ENCODE data around the gene DEFB129. TPM values are rescaled to one million over a fixed set of nuclear protein-coding genes. Genes with fewer than 3 reads are reported as not detected.

Gene DEFB129, protein sequence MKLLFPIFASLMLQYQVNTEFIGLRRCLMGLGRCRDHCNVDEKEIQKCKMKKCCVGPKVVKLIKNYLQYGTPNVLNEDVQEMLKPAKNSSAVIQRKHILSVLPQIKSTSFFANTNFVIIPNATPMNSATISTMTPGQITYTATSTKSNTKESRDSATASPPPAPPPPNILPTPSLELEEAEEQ
- not detected in 2 replicates for total RNA-seq

DNA sequence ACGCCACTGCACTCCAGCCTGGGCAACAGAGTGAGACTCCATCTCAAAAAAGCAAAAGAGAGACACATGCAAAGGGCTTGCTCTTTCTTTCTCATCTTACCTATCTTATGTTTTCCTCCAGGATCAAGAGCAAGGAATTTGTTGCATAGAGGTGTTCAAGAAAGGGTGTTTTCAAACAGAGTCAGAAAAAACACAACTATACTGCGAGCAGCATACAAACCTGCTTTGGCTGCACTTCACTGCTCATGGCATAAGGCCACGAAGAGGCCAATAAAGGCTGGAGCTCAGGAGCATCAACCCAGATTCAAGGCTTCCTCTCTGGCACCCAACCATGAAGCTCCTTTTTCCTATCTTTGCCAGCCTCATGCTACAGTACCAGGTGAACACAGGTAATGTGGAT, at the start of gene DEFB129:
Gene DEFB129 (plus strand): TSS at position 301 of the 400 bp plus-strand sequence. CDS start 31 bp downstream, at position 332.

DNA sequence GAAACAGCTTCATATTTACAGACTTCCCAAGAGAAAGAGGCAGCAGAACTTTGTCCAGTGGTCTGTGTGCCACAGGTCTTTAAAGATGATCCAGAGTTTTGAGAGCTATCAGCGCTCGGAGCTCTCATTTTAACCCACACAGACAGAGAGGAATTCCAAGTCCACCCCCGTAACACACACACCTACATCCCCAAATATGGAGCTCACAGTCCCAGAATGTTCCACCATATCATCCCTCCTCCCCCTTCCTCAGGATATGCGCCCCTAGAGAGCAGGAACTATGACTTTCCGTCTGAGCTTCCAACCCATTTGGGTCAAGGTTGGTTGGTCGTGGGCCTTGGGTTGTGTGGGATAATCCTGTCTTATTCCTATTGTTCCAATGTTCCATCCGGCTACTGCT, 37.4 kb upstream of the DEFB129 start, which contains the start of gene DEFB128:
Gene DEFB128 (minus strand): TSS at position 101 of the 400 bp plus-strand sequence. CDS start 88 bp downstream, at position 13.

DNA sequence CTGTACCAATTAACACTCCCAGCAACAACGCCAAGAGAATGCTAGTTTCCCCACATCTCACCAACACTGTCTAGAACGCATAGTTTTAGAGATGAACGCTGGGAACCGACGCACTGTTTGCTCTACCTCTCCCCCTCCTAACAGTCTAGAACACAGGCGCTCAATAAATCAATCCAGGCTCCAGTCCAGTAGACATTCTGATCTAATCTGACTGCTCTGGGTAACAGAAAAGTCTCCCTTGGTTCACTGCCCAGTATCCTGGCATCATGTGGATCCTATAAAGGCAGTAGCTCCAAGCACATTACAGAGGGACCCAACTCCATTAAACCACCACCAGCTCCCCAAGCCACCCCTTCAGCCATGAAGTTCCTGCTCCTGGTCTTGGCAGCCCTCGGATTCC, 30.4 kb downstream of the DEFB129 start, which contains the start of gene DEFB132:
Gene DEFB132 (plus strand): TSS at position 306 of the 400 bp plus-strand sequence. CDS start 55 bp downstream, at position 361.

Other genes with a start within 250 kb of the DEFB129 start
- not detected in 2 replicates for gene DEFB125, start 139.6 kb upstream of the DEFB129 start, total RNA-seq
- not detected in 2 replicates for gene DEFB126, start 84.7 kb upstream of the DEFB129 start, total RNA-seq
- not detected in 2 replicates for gene DEFB127, start 69.8 kb upstream of the DEFB129 start, total RNA-seq
- gene DEFB128, start 37.5 kb upstream of the DEFB129 start, total RNA-seq: not detected in 2 replicates
- gene DEFB132, start 30.5 kb downstream of the DEFB129 start, total RNA-seq: not detected in 2 replicates
- 3.2 and 4.9 TPM in 2 replicates for gene C20orf96, start 63.5 kb downstream of the DEFB129 start, total RNA-seq
- gene ZCCHC3, start 70.3 kb downstream of the DEFB129 start, total RNA-seq: 14.9 and 15.3 TPM in 2 replicates
- gene SOX12, start 98.3 kb downstream of the DEFB129 start, total RNA-seq: 9.3 and 10.8 TPM in 2 replicates
- gene NRSN2, start 119.9 kb downstream of the DEFB129 start, total RNA-seq: 29.0 and 41.0 TPM in 2 replicates
- gene TRIB3, start 153.5 kb downstream of the DEFB129 start, total RNA-seq: 52.1 and 65.8 TPM in 2 replicates
- 55.2 and 62.1 TPM in 2 replicates for gene RBCK1, start 181.0 kb downstream of the DEFB129 start, total RNA-seq
- gene TBC1D20, start 235.3 kb downstream of the DEFB129 start, total RNA-seq: 27.4 and 28.3 TPM in 2 replicates